CD4-positive, alpha-beta T cell treated with Interleukin-4 for 1 hour (primary cell): Measurements from ENCODE around the gene CBR1.

Experiments used
- DNase-seq, 2 donors: peaks; one replicate each; pipeline ENCODE4 v3.0.0-alpha.2; 2020 to 2022

The CBR1 gene

DNA sequence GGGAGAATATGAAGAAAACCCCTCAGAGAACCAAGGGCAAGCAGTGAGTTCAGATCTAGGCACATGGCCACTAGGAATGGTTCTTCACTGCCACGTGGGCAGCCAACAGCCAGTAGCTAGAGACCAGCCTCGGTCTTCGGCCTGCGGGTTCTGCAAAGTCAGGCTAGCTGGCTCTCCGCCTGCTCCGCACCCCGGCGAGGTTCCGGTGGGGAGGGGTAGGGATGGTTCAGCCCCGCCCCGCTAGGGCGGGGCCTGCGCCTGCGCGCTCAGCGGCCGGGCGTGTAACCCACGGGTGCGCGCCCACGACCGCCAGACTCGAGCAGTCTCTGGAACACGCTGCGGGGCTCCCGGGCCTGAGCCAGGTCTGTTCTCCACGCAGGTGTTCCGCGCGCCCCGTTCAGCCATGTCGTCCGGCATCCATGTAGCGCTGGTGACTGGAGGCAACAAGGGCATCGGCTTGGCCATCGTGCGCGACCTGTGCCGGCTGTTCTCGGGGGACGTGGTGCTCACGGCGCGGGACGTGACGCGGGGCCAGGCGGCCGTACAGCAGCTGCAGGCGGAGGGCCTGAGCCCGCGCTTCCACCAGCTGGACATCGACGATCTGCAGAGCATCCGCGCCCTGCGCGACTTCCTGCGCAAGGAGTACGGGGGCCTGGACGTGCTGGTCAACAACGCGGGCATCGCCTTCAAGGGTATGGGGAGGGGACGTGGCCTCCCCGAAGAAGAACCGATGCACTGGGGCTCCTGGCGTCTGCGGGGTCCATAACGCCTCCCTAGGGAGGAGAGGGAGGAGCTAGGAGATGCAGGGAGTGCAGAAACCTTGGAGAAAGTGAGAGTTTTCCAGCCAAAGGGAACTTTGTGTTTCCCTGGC is at the start of gene CBR1:
Gene CBR1, plus strand, starts transcription at position 312 of the 871 bp plus-strand sequence. Its CDS starts 92 bp downstream, at position 404.
- peak; percentile 92 to 93 for DNase-seq

DNA sequence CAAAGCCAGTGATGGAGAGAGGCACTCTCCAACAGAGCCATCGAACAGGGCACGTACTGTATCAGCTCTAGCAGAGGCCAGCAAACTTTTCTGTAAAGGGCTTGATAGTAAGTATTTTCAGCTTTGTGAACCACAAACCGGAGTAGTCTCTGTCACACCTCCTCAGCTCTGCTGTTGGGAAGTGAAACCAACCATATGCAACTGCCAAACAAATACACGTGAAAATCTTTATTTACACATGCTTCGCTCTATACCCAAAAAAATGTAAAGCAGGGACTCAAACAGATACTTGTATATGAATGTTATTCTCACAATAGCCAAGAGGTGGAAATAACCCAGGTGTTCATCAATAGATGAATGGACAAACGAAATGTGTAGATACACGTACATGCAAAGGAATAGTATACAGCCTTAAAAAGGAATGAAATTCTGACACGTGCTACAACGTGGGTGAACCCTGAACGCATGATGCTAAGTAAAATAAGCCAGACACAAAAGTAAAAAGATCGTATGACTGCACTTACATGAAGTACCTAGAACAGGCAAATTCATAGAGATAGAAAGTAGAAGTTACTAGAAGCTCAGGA is 48.5 kb upstream of the CBR1 start:
- DNase-seq = no peak

GRCh38 chr21:36022427-36023091 is 47.3 kb upstream of the CBR1 start:
- DNase-seq = no peak

- no peak for DNase-seq
Measured at GRCh38 chr21:36023092-36023480, 46.7 kb upstream of the CBR1 start.

DNA sequence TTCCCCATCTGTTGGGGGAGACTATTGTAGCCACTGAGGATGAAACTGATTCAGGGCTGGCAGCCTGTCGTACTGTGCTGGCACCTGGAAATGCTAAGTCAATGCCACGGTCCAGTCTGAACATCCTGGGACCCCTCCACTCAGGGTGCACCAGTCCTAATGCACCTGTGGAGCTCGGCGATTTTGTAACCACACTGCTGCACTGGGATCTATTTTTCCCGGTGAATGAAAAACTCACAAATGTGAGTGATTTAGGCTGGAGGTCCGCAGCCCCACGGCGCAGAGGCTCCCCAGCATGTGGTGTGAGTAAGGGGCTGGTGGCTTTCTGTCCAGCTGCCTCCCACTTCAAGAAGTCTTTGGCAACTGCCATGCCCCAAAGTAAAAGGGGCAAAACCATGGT is 45.0 kb upstream of the CBR1 start:
- DNase-seq = no peak

- no peak for DNase-seq
Measured at GRCh38 chr21:36027347-36027746, 42.5 kb upstream of the CBR1 start.

DNA sequence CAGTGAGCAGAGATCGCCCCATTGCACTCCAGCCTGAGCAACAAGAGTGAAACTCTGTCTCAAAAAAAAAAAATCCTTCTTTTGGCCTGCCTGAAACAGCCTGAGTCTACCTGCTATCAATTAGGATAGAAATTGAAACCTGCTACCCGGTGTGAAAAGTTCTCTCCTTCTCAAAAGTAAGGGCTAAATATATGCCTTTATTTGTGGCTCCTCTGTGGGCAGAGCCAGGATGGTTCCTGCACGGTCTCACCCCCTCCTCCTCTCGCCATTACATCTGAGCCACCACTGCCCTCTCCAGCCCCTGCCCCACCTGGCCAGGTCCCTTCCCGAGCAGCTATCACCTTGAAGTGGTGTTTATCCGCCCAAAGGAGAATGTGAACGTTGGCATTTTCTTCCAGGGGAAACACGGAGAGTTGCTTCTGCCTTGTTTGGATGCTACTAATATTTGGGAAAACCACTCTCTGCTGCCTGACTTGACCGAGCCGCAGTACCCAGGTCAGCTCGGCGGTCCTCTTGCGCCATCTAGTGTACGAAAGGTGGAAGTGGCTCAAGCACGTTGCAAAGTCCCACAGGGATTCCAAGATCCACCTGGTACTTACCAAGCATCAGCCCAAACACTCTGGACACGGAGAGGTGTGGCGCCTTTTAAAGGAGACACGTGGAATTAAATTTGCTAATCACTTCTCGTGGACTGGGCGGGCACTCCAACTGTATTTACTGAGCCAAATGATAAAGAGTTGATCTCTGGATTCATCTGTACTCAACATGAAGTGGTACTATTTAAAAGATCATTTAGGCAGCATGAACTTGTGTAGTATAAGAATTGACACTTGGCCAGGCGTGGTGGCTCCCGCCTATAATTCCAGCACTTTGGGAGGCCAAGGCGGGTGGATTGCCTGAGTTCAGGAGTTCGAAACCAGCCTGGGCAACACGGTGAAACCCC is 41.4 kb upstream of the CBR1 start:
- peak; percentile 70 for DNase-seq

DNA sequence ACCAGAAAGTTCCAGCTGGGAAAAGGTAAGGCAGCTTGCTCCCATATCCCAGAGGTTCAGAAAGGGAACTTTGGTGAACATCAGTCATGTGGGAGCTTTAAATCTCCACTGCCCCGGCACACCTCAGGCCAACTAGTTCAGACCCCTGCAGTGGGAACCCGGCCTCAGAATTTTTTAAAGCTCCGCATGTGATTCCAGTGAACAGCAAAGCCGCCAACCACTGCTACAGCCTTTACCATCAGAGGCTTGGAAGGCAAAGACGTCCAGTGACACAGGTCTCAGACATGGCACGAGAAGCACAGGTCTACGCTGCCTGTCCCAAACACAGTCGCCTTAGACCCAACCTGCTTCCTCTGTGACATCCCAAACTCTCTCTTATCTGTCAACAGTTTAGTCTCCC is 40.5 kb upstream of the CBR1 start:
- DNase-seq = no peak

- DNase-seq = no peak
Measured at GRCh38 chr21:36030581-36031189, 39.1 kb upstream of the CBR1 start.

GRCh38 chr21:36032647-36033406 is 37.0 kb upstream of the CBR1 start:
- no peak for DNase-seq

GRCh38 chr21:36034211-36034913 is 35.5 kb upstream of the CBR1 start:
- DNase-seq = no peak

DNA sequence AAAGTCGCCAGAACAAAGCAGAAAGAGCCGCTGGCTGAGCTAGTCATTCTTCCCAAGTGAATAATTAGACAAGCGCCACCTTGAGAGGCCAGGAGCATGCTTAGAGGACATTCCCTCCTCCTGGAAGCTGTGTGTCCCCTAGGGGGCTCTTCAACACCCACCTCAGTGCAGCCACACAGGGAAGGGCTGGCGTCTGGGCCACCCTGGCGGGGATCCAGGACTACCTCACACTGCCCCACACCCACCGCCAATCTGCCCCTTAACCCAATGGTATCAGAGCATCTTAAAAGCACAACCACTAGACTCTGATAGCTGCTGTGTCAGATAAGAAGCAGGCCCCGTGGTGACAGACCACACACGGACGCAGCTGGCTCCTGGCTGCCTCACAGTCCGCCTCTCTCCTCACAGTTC is 34.4 kb upstream of the CBR1 start:
- DNase-seq = no peak

GRCh38 chr21:36038701-36039497 is 30.9 kb upstream of the CBR1 start:
- DNase-seq = no peak

- no peak for DNase-seq
Measured at GRCh38 chr21:36039861-36040260, 30.0 kb upstream of the CBR1 start.

DNA sequence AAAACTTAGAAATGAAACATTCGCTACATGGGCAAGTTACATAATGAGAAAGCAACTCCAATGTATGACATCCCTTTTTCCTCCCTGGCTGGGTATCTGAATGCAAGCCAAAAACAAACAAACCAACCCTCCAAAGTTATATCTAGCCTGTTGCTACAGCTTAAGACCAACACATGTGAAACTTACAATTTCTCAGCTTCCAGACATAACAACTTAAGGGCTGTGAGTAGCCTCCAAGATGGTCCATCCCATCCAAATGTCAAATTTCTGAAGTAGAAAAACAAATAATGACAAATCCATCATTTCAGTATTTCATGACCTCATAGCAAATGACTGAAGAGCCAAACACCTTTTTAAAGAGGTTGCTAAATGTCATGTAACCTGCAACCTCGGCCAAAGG is 29.4 kb upstream of the CBR1 start:
- no peak for DNase-seq

GRCh38 chr21:36041910-36042309 is 27.9 kb upstream of the CBR1 start:
- DNase-seq = no peak

DNA sequence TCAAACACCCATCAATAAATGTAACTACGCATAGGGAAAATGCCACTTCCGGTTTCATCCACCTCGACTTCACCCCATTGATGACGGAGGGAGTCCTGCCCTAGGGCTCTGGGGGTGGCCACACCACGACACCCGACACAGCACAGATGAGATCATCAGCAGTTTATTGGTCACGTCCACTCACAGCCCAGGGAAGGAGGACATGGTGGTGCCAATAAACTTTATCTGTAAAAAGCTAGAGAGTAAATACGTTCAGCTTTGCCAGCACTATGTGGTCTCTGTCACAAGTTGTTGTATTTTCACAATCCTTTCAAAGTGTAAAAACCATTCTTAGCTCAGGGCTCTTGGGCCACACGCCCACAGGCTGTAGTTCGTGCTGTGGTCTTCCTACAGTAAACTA is 25.8 kb upstream of the CBR1 start:
- DNase-seq = no peak

DNA sequence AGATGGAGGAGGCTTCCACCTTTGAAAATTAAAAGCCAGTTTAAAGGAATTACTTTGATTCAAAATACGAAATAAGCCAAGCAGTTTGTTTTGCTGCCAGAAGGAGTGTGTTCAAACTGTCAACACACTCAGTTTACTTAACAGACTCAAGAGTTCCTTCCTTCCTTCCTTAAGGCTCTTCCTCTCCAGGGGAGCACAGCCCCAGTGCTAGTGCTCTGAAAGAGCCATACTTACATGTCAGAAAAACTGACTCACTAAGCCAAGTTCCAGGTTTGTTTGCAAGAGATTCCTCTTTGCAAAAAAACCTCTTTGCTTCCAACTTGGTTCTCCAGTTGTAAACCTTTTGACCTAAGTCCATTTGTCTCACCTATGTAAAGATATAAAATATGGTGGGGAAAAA is 23.8 kb upstream of the CBR1 start:
- DNase-seq = no peak

DNA sequence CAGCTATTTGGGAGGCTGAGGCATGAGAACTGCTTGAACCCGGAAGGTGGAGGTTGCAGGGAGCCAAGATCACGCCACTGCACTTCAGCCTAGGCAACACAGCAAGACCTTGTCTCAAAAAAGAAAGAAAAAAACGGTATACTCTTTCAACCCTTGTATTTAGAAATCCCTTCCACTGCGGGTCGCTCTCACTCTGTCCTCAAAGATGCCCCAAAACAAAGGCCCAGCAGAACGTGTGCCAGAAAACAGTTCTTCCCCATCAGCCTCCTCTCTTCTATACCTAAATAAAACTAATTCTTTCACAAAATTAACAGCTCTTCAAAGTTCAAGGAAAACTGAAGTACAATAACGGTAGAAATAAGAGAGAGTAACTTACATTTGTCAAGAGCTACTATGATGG is 22.7 kb upstream of the CBR1 start:
- no peak for DNase-seq

DNA sequence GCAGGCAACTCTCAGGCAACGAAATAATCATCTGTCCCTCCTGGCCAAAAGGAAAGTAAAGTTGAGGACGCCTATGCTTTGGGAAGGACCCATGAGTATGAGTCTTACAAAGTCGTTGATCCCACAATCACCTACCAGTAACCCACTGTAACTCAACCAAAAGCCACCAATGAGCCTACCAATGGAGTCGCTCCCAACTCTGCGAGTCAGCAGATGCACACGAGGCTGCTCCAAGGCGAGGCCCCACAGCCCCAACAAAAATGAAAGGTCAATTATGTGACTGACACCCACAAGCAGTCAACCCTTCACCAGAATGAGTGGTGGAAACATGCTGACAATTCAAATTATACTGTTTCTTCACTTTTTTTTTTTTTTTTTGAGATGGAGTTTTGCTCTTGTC is 21.5 kb upstream of the CBR1 start:
- no peak for DNase-seq
